NK-92 (cell line): ENCODE measurements around the gene PPA2.

Experiments
- DNase-seq: peaks from one replicate; lab custom pipeline; 2025; ENCODE audit not compliant: unreplicated experiment; lab: John Stamatoyannopoulos, UW

The PPA2 gene

GRCh38 chr4:105399532-105400161 lies 74.2 kb downstream of the PPA2 start:
- no peak for DNase-seq

- no peak for DNase-seq
These were observed 81.0 kb downstream of the PPA2 start for GRCh38 chr4:105392858-105393257.

GRCh38 chr4:105389167-105389566 lies 84.7 kb downstream of the PPA2 start:
- no peak for DNase-seq

GRCh38 chr4:105387466-105387865 lies 86.4 kb downstream of the PPA2 start:
- DNase-seq: no peak

GRCh38 chr4:105386012-105386411 lies 87.8 kb downstream of the PPA2 start:
- no peak for DNase-seq

- no peak for DNase-seq
These were observed 99.8 kb downstream of the PPA2 start for GRCh38 chr4:105374071-105374470.

GRCh38 chr4:105373324-105373723 lies 100.5 kb downstream of the PPA2 start:
- no peak for DNase-seq

GRCh38 chr4:105369988-105370387 lies 103.9 kb downstream of the PPA2 start:
- no peak for DNase-seq

- DNase-seq: no peak
These were observed 112.8 kb downstream of the PPA2 start for GRCh38 chr4:105361053-105361452.

- no peak for DNase-seq
These were observed 116.4 kb downstream of the PPA2 start for GRCh38 chr4:105357258-105357980.

GRCh38 chr4:105356194-105356593 lies 117.7 kb downstream of the PPA2 start:
- no peak for DNase-seq

GRCh38 chr4:105352826-105353225 lies 121.0 kb downstream of the PPA2 start:
- DNase-seq: no peak

GRCh38 chr4:105351861-105352260 lies 122.0 kb downstream of the PPA2 start:
- no peak for DNase-seq

GRCh38 chr4:105350859-105351490 lies 122.9 kb downstream of the PPA2 start:
- no peak for DNase-seq

- DNase-seq: no peak
These were observed 125.1 kb downstream of the PPA2 start for GRCh38 chr4:105348719-105349118.

GRCh38 chr4:105346869-105347268 lies 127.0 kb downstream of the PPA2 start:
- no peak for DNase-seq

- no peak for DNase-seq
These were observed 128.0 kb downstream of the PPA2 start for GRCh38 chr4:105345838-105346237.

- DNase-seq: no peak
These were observed 128.5 kb downstream of the PPA2 start for GRCh38 chr4:105345358-105345757.

- DNase-seq: no peak
These were observed 129.7 kb downstream of the PPA2 start for GRCh38 chr4:105344141-105344540.

GRCh38 chr4:105343146-105343931 lies 130.5 kb downstream of the PPA2 start:
- DNase-seq: no peak

- DNase-seq: no peak
These were observed 144.8 kb downstream of the PPA2 start for GRCh38 chr4:105329081-105329480.

- DNase-seq: no peak
These were observed 145.9 kb downstream of the PPA2 start for GRCh38 chr4:105327956-105328355.
